ENCODE measurements around the gene GNAI2.

GRCh38 chr3:50242381-50242770 lies 6.4 kb downstream of the GNAI2 start:
- TF ChIP-seq POLR2AphosphoS5 (IDR thresholded peaks at IDR 0.05; ENCODE audit: low read depth, low read length) (no peak), POLR2A (IDR thresholded peaks at IDR 0.05; ENCODE audit: low read depth, low read length) (no peak), TAF1 (IDR thresholded peaks at IDR 0.05; ENCODE audit: low read depth, low read length) (no peak), PAX5 (IDR thresholded peaks at IDR 0.05; ENCODE audit: insufficient read depth, low read length, severe bottlenecking) (no peak), POU2F2 (IDR thresholded peaks at IDR 0.05; ENCODE audit: low read depth, low read length) (no peak), SPI1 (IDR thresholded peaks at IDR 0.05; ENCODE audit: low read depth, low read length) (no peak)

Measured in GM12891 (cell line).